Measurements from ENCODE around the gene LCP2. TPM values are rescaled to one million over a fixed set of nuclear protein-coding genes. Genes with fewer than 3 reads are reported as not detected.

LCP2 gene
- total and polyA plus RNA-seq, 2 of the 4 experiments (the other 2 are of a cell fraction), result not detected

DNA sequence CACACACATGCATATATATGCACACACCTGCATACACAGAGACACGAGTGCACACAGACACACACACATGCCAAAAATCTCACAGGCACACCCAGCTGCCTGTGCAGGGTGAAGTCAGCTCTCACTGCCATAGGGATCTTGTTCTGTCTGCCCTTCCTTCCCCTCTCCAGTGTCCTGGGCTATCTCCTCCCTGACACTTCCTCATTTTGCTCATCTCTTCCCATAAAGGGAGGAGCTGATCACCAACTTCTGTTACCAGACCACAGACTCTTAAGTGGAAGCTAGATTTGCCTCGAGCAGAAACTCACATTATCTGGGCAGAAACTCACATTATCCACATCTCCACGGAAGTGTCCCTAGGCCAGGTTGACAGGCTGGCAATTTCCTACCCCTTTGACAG lies 28.7 kb downstream of the LCP2 start:
- Histone ChIP-seq H3K79me1 (ENCODE audit: low read depth in 1 of 2, low read length in 2 of 2) (no peaks in the 10 kb centered on the region), H3K9me1 (ENCODE audit: insufficient read depth, low read length) (no peaks in the 10 kb centered on the region), H2BK15ac (ENCODE audit: low read depth, low read length) (no peak overlapping the region), H3K56ac (ENCODE audit: extremely low read depth, insufficient read depth, low read length) (no peak overlapping the region), H3K9me3 (ENCODE audit: control insufficient read depth, insufficient read depth, low read length) (no peaks in the 10 kb centered on the region), H2AFZ (replicated peaks; ENCODE audit: low read length, poor library complexity) (no peak overlapping the region), H4K8ac (ENCODE audit: low read depth in 2 of 2, low read length in 2 of 2) (no peak overlapping the region), H2AK9ac (replicated peaks; ENCODE audit: low read depth, low read length, poor library complexity) (no peak overlapping the region), H3K14ac (replicated peaks; ENCODE audit: low read depth, low read length) (no peak overlapping the region), H3K23ac (ENCODE audit: low read depth, low read length) (no peak overlapping the region), H4K20me1 (ENCODE audit: insufficient read depth, low read length) (no peaks in the 10 kb centered on the region), H3K18ac (ENCODE audit: low read depth, low read length) (no peak overlapping the region), H3K4me2 (ENCODE audit: low read depth, low read length) (no peak overlapping the region), H2BK5ac (ENCODE audit: low read depth, low read length, poor library complexity, severe bottlenecking) (no peak overlapping the region), H3K27me3 (ENCODE audit: control insufficient read depth, insufficient read depth, low read length) (peaks cover 3% of the 10 kb centered on the region), H4K5ac (ENCODE audit: low read depth, low read length) (no peak overlapping the region), H4K91ac (ENCODE audit: insufficient read depth, low read depth, low read length) (no peak overlapping the region), H3K4ac (ENCODE audit: low read depth, low read length) (no peak overlapping the region), H3K4me3 (ENCODE audit: insufficient read depth, low read depth, low read length) (no peak overlapping the region), H2BK120ac (ENCODE audit: low read depth, low read length) (no peak overlapping the region), H3K27ac (ENCODE audit: insufficient read depth, low read length) (no peak overlapping the region), H2AK5ac (ENCODE audit: low read depth, low read length) (no peak overlapping the region), H3K9ac (ENCODE audit: low read depth, low read length) (no peak overlapping the region), H2BK20ac (ENCODE audit: low read depth, low read length) (no peak overlapping the region), H3K36me3 (ENCODE audit: control insufficient read depth, insufficient read depth, low read length) (no peaks in the 10 kb centered on the region), H3K4me1 (ENCODE audit: control insufficient read depth, insufficient read depth, low read length) (no peaks in the 10 kb centered on the region)
- no peak for ATAC-seq (ENCODE audit: low read depth)
- CTCF ChIA-PET, result no interaction called here
- in situ Hi-C loops (cut with MboI; ENCODE audit: low sequenced_read_pairs), result no loop called here
- 60% methylated on average over 1 of the region's 3 CpGs; no CpG with 5 or more reads in 1 of the 2 experiments for WGBS, 2 experiments (ENCODE audit: extremely low coverage in 2 of 2, insufficient read length in 1 of 2)
- intact Hi-C loops (cut with micrococcal nuclease), result loop anchor here (1.0 to 10.0 kb wide), 2 partner anchors 150 to 356 kb away; no protein-coding TSS in a partner anchor
- TF ChIP-seq NFE2L2 (IDR thresholded peaks at IDR 0.05; ENCODE audit: low read depth, low read length), result no peak
- no peak for TF ChIP-seq MXI1 (IDR thresholded peaks at IDR 0.05; ENCODE audit: borderline replicate concordance, low read depth, low read length)
- no peak for TF ChIP-seq MAZ (IDR thresholded peaks at IDR 0.05; ENCODE audit: borderline replicate concordance, low read depth, low read length)
- TF ChIP-seq POLR2A (IDR thresholded peaks at IDR 0.05; ENCODE audit: low read depth, low read length), result no peak
- TF ChIP-seq, protein P1, sequence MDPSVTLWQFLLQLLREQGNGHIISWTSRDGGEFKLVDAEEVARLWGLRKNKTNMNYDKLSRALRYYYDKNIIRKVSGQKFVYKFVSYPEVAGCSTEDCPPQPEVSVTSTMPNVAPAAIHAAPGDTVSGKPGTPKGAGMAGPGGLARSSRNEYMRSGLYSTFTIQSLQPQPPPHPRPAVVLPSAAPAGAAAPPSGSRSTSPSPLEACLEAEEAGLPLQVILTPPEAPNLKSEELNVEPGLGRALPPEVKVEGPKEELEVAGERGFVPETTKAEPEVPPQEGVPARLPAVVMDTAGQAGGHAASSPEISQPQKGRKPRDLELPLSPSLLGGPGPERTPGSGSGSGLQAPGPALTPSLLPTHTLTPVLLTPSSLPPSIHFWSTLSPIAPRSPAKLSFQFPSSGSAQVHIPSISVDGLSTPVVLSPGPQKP (IDR thresholded peaks at IDR 0.05; ENCODE audit: borderline replicate concordance, low read depth, low read length), result no peak
- no peak for TF ChIP-seq BHLHE40 (IDR thresholded peaks at IDR 0.05; ENCODE audit: low read depth, low read length)
- TF ChIP-seq RCOR1 (IDR thresholded peaks at IDR 0.05; ENCODE audit: insufficient replicate concordance, low read length), result no peak
- no peak for TF ChIP-seq CEBPB (IDR thresholded peaks at IDR 0.05; ENCODE audit: low read depth, low read length)
- TF ChIP-seq RAD21 (IDR thresholded peaks at IDR 0.05; ENCODE audit: low read length), result no peak
- TF ChIP-seq, protein P2, sequence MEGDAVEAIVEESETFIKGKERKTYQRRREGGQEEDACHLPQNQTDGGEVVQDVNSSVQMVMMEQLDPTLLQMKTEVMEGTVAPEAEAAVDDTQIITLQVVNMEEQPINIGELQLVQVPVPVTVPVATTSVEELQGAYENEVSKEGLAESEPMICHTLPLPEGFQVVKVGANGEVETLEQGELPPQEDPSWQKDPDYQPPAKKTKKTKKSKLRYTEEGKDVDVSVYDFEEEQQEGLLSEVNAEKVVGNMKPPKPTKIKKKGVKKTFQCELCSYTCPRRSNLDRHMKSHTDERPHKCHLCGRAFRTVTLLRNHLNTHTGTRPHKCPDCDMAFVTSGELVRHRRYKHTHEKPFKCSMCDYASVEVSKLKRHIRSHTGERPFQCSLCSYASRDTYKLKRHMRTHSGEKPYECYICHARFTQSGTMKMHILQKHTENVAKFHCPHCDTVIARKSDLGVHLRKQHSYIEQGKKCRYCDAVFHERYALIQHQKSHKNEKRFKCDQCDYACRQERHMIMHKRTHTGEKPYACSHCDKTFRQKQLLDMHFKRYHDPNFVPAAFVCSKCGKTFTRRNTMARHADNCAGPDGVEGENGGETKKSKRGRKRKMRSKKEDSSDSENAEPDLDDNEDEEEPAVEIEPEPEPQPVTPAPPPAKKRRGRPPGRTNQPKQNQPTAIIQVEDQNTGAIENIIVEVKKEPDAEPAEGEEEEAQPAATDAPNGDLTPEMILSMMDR (conservative IDR thresholded peaks at IDR 0.05; ENCODE audit: low read depth, low read length), result no peak
- no peak for TF ChIP-seq RFX5 (IDR thresholded peaks at IDR 0.05; ENCODE audit: low read depth, low read length)
- TF ChIP-seq MAFK (IDR thresholded peaks at IDR 0.05; ENCODE audit: low read depth, low read length), result no peak
- TF ChIP-seq, protein P3, sequence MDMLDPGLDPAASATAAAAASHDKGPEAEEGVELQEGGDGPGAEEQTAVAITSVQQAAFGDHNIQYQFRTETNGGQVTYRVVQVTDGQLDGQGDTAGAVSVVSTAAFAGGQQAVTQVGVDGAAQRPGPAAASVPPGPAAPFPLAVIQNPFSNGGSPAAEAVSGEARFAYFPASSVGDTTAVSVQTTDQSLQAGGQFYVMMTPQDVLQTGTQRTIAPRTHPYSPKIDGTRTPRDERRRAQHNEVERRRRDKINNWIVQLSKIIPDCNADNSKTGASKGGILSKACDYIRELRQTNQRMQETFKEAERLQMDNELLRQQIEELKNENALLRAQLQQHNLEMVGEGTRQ (IDR thresholded peaks at IDR 0.05; ENCODE audit: low read depth, low read length), result no peak
- no peak for TF ChIP-seq FOS (IDR thresholded peaks at IDR 0.05; ENCODE audit: low read depth, low read length)
- dilution Hi-C loops (cut with HindIII; ENCODE audit: low sequenced_read_pairs, unreplicated experiment), result no loop called here
- POLR2A ChIA-PET (ENCODE audit: unreplicated experiment), result no interaction called here
- no TSS peak for BruUV-seq (replicated peaks)
- no peak for DNase-seq
